Stimulated activated CD8-positive, alpha-beta memory T cell treated with anti-CD3 and anti-CD28 coated beads, Interleukin-2, amount 100 ng/mL, for 48 hours (primary cell): Measurements from ENCODE around the gene CLPTM1L.
"Not testable (repeated sequence)": the region's sequence is repeated elsewhere in the genome, so short reads cannot be mapped to it uniquely, and the experiment has no call there.

Source experiments
- DNase-seq, 2 donors: peaks; one replicate each; pipeline ENCODE4 v3.0.0-alpha.2; 2020; ENCODE audit warnings: low read depth in 2 of 2

CLPTM1L gene

GRCh38 chr5:1289559-1289958 lies 55.3 kb downstream of the CLPTM1L start:
- not testable (repeated sequence) for DNase-seq

- no peak for DNase-seq
These were observed 56.2 kb downstream of the CLPTM1L start for GRCh38 chr5:1288439-1289335.

- DNase-seq: no peak
These were observed 59.0 kb downstream of the CLPTM1L start for GRCh38 chr5:1285883-1286291.

GRCh38 chr5:1285141-1285540 lies 59.8 kb downstream of the CLPTM1L start:
- no peak for DNase-seq

- not testable (repeated sequence) for DNase-seq
These were observed 60.4 kb downstream of the CLPTM1L start for GRCh38 chr5:1284336-1284970.

GRCh38 chr5:1283729-1284041 lies 61.2 kb downstream of the CLPTM1L start:
- not testable (repeated sequence) for DNase-seq

GRCh38 chr5:1282993-1283728 lies 61.7 kb downstream of the CLPTM1L start:
- not testable (repeated sequence) for DNase-seq

- no peak for DNase-seq
These were observed 62.5 kb downstream of the CLPTM1L start for GRCh38 chr5:1282131-1282992.

GRCh38 chr5:1281038-1281882 lies 63.6 kb downstream of the CLPTM1L start:
- DNase-seq: no peak

GRCh38 chr5:1280177-1281037 lies 64.5 kb downstream of the CLPTM1L start:
- DNase-seq: no peak

GRCh38 chr5:1279443-1280151 lies 65.3 kb downstream of the CLPTM1L start:
- DNase-seq: no peak

- DNase-seq: no peak
These were observed 66.0 kb downstream of the CLPTM1L start for GRCh38 chr5:1278656-1279442.

- no peak for DNase-seq
These were observed 66.7 kb downstream of the CLPTM1L start for GRCh38 chr5:1278216-1278615.

GRCh38 chr5:1277781-1278180 lies 67.1 kb downstream of the CLPTM1L start:
- DNase-seq: no peak

- no peak for DNase-seq
These were observed 67.6 kb downstream of the CLPTM1L start for GRCh38 chr5:1277331-1277730.

GRCh38 chr5:1276930-1277329 lies 68.0 kb downstream of the CLPTM1L start:
- no peak for DNase-seq

GRCh38 chr5:1275397-1276391 lies 69.2 kb downstream of the CLPTM1L start:
- not testable (repeated sequence) for DNase-seq
